HAP-1 (cell line): ENCODE measurements around the gene TIAM2.
"Not testable (repeated sequence)": the region's sequence is repeated elsewhere in the genome, so short reads cannot be mapped to it uniquely, and the experiment has no call there.

Experiments
- DNase-seq, 2 experiments: peaks; one replicate each; pipeline ENCODE4 v3.0.0-alpha.2; 2016 to 2020; ENCODE audit warnings: low spot score in 2 of 2
- H3K27me3 ChIP-seq: fragments of 250-450 bp; sonication (Bioruptor Pico); 2 replicates; pipeline ENCODE4 v1.5.1; 2020; ENCODE audit warnings: low read depth, mild to moderate bottlenecking, moderate library complexity
- H3K36me3 ChIP-seq: fragments of 250-450 bp; sonication (Bioruptor Pico); replicated peaks from 2 replicates; pipeline ENCODE4 v1.5.1; 2020; ENCODE audit warnings: mild to moderate bottlenecking
- H3K4me1 ChIP-seq: fragments of 250-450 bp; sonication (Bioruptor Pico); 2 replicates; pipeline ENCODE4 v1.5.1; 2020; ENCODE audit warnings: mild to moderate bottlenecking
- H3K4me3 ChIP-seq: fragments of 250-450 bp; sonication (Bioruptor Pico); 2 replicates; pipeline ENCODE4 v1.5.1; 2020; ENCODE audit warnings: mild to moderate bottlenecking, moderate library complexity
- H3K9me3 ChIP-seq: fragments of 250-450 bp; sonication (Bioruptor Pico); 2 replicates; pipeline ENCODE4 v1.5.1; 2020; ENCODE audit warnings: mild to moderate bottlenecking, moderate library complexity
- in situ Hi-C: fragments of 300-500 bp; cut with MboI; formaldehyde crosslinking; loops from 3 replicates; pipeline ENCODE4 v1.14.3; 2020; ENCODE audit warnings: low sequenced_read_pairs, inconsistent platforms, mixed read lengths

Gene TIAM2

GRCh38 chr6:155197932-155198331 lies 202.8 kb downstream of the TIAM2 start:
- DNase-seq: no peak
- Histone ChIP-seq H3K9me3 (no peaks in the 10 kb centered on the region), H3K36me3 (no peaks in the 10 kb centered on the region), H3K4me1 (peaks cover 14% of the 10 kb centered on the region), H3K27me3 (no peaks in the 10 kb centered on the region), H3K4me3 (no peak overlapping the region)
- in situ Hi-C loops: no loop called here

GRCh38 chr6:155200012-155200411 lies 204.9 kb downstream of the TIAM2 start:
- in situ Hi-C loops: no loop called here
- Histone ChIP-seq H3K27me3 (no peaks in the 10 kb centered on the region), H3K4me1 (peaks cover 17% of the 10 kb centered on the region), H3K36me3 (no peaks in the 10 kb centered on the region), H3K4me3 (no peak overlapping the region), H3K9me3 (no peaks in the 10 kb centered on the region)
- DNase-seq: no peak

- in situ Hi-C loops: no loop called here
- H3K9me3 ChIP-seq: no peaks in the 10 kb centered on the region
- peak; percentile 47 to 92 for DNase-seq
- no peaks in the 10 kb centered on the region for H3K36me3 ChIP-seq
- no peak overlapping the region for H3K4me3 ChIP-seq
- peaks cover 17% of the 10 kb centered on the region for H3K4me1 ChIP-seq
- no peaks in the 10 kb centered on the region for H3K27me3 ChIP-seq
These were observed 206.5 kb downstream of the TIAM2 start for GRCh38 chr6:155201461-155202226.

GRCh38 chr6:155207223-155207622 lies 212.1 kb downstream of the TIAM2 start:
- DNase-seq: no peak
- Histone ChIP-seq H3K9me3 (no peaks in the 10 kb centered on the region), H3K36me3 (no peaks in the 10 kb centered on the region), H3K4me3 (no peak overlapping the region), H3K27me3 (no peaks in the 10 kb centered on the region), H3K4me1 (peaks cover 5% of the 10 kb centered on the region)
- in situ Hi-C loops: no loop called here

GRCh38 chr6:155212106-155212505 lies 217.0 kb downstream of the TIAM2 start:
- H3K4me3 ChIP-seq: no peak overlapping the region
- H3K36me3 ChIP-seq: no peaks in the 10 kb centered on the region
- H3K9me3 ChIP-seq: no peaks in the 10 kb centered on the region
- in situ Hi-C loops: no loop called here
- no peak for DNase-seq
- no peaks in the 10 kb centered on the region for H3K27me3 ChIP-seq
- H3K4me1 ChIP-seq: peaks cover 9% of the 10 kb centered on the region

GRCh38 chr6:155212616-155213380 lies 217.7 kb downstream of the TIAM2 start:
- DNase-seq: no peak
- Histone ChIP-seq H3K36me3 (no peaks in the 10 kb centered on the region), H3K27me3 (no peaks in the 10 kb centered on the region), H3K4me1 (peaks cover 16% of the 10 kb centered on the region), H3K9me3 (no peaks in the 10 kb centered on the region), H3K4me3 (no peak overlapping the region)
- in situ Hi-C loops: no loop called here

- in situ Hi-C loops: no loop called here
- H3K4me3 ChIP-seq: no peak overlapping the region
- DNase-seq: no peak
These were observed 218.7 kb downstream of the TIAM2 start for GRCh38 chr6:155213611-155214372.

GRCh38 chr6:155215906-155216305 lies 220.8 kb downstream of the TIAM2 start:
- no peak overlapping the region for H3K4me3 ChIP-seq
- no peaks in the 10 kb centered on the region for H3K9me3 ChIP-seq
- in situ Hi-C loops: no loop called here
- no peaks in the 10 kb centered on the region for H3K27me3 ChIP-seq
- no peaks in the 10 kb centered on the region for H3K36me3 ChIP-seq
- no peak for DNase-seq
- H3K4me1 ChIP-seq: peaks cover 24% of the 10 kb centered on the region

More at GRCh38 chr6:155213611-155214372, 218.7 kb downstream of the TIAM2 start:
- Histone ChIP-seq H3K9me3 (no peaks in the 10 kb centered on the region), H3K36me3 (no peaks in the 10 kb centered on the region), H3K4me1 (peaks cover 24% of the 10 kb centered on the region), H3K27me3 (no peaks in the 10 kb centered on the region)

- in situ Hi-C loops: no loop called here
- Histone ChIP-seq H3K27me3 (no peaks in the 10 kb centered on the region), H3K9me3 (no peaks in the 10 kb centered on the region), H3K36me3 (no peaks in the 10 kb centered on the region), H3K4me1 (peaks cover 24% of the 10 kb centered on the region), H3K4me3 (peak overlapping the region; percentile 12)
- peak; percentile 56 to 74 for DNase-seq
These were observed 221.4 kb downstream of the TIAM2 start for GRCh38 chr6:155216312-155217046.

- H3K27me3 ChIP-seq, H3K36me3 ChIP-seq, DNase-seq, H3K4me3 ChIP-seq, in situ Hi-C loops, H3K9me3 ChIP-seq: not testable (repeated sequence)
- H3K4me1 ChIP-seq: peaks cover 24% of the 10 kb centered on the region
These were observed 223.6 kb downstream of the TIAM2 start for GRCh38 chr6:155218711-155219110.

- Histone ChIP-seq H3K4me1 (peaks cover 24% of the 10 kb centered on the region), H3K27me3 (no peaks in the 10 kb centered on the region), H3K9me3 (no peaks in the 10 kb centered on the region), H3K4me3 (no peak overlapping the region), H3K36me3 (no peaks in the 10 kb centered on the region)
- in situ Hi-C loops: no loop called here
- no peak for DNase-seq
These were observed 224.2 kb downstream of the TIAM2 start for GRCh38 chr6:155219299-155219698.

- H3K4me1 ChIP-seq: peaks cover 24% of the 10 kb centered on the region
- DNase-seq: no peak
- in situ Hi-C loops: no loop called here
- H3K9me3 ChIP-seq: no peaks in the 10 kb centered on the region
- H3K4me3 ChIP-seq: no peak overlapping the region
- no peaks in the 10 kb centered on the region for H3K27me3 ChIP-seq
- no peaks in the 10 kb centered on the region for H3K36me3 ChIP-seq
These were observed 224.8 kb downstream of the TIAM2 start for GRCh38 chr6:155219858-155220301.

- Histone ChIP-seq H3K4me3 (no peak overlapping the region), H3K27me3 (no peaks in the 10 kb centered on the region), H3K36me3 (no peaks in the 10 kb centered on the region), H3K4me1 (peaks cover 24% of the 10 kb centered on the region), H3K9me3 (no peaks in the 10 kb centered on the region)
- no peak for DNase-seq
- in situ Hi-C loops: no loop called here
These were observed 226.0 kb downstream of the TIAM2 start for GRCh38 chr6:155221086-155221485.
